Stimulated activated CD8-positive, alpha-beta memory T cell treated with anti-CD3 and anti-CD28 coated beads, Interleukin-4, amount 100 ng/mL, for 48 hours (primary cell): ENCODE measurements around the gene LMO2.
"Not testable (repeated sequence)": the region's sequence is repeated elsewhere in the genome, so short reads cannot be mapped to it uniquely, and the experiment has no call there.

ENCODE experiments used
- DNase-seq: peaks from one replicate; pipeline ENCODE4 v3.0.0-alpha.2; 2020

Gene LMO2

DNA sequence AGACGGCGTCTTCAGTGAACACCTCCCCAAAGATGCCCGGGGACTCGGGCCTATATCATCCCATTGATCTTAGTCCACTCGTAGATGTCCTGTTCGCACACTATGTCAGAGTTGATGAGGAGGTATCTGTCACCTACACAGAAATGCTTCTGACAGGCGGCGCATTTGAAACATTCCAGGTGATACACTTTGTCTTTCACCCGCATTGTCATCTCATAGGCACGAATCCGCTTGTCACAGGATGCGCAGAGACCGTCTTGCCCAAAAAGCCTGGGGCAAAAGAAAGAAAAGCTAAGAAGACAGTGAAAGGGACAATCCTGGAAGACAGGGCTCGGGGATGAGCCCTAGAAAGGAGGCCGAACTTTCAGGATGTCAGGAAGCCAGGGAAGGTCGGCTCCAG is 32.6 kb downstream of the LMO2 start:
- DNase-seq = no peak

DNA sequence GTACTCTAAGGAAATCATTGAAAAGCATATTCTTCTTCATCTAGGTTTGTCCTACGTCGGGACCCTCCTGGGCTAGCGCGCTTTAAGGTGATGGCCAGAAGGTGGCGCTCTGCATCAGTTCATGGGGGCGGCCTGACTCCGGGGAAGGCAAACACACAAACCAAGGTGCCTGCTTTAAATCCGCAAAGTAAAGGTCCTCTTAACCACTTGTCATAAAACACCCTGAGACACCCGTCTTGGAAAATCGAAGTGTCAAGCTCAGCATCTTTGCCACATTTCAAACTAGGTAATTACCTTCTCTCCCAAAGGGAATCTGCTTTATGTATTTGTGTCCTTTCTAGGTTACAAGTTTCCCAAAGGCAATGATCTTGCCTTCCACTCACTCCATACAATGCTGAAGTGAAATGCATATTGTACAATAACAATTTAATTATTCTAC is 33.9 kb downstream of the LMO2 start:
- peak; percentile 89 for DNase-seq

DNA sequence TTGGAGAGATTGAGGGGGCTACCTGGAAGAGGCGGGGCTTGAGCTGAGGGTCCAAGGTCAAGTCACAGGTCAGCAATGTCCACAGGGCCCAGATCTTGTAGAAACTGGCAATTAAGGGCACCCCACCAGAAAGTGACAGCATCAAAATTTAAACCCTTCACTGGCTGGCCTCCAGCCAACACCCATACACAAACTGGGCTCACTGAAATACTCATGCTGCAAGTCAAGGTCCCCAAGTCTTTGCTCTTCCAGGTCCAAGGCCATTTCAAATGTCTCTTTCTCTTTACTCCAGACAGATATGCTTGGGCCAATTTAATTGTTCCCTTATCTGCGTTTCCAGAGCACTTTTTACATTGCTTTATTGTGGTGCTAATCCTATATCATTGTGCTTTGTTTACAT is 36.4 kb downstream of the LMO2 start:
- no peak for DNase-seq

DNA sequence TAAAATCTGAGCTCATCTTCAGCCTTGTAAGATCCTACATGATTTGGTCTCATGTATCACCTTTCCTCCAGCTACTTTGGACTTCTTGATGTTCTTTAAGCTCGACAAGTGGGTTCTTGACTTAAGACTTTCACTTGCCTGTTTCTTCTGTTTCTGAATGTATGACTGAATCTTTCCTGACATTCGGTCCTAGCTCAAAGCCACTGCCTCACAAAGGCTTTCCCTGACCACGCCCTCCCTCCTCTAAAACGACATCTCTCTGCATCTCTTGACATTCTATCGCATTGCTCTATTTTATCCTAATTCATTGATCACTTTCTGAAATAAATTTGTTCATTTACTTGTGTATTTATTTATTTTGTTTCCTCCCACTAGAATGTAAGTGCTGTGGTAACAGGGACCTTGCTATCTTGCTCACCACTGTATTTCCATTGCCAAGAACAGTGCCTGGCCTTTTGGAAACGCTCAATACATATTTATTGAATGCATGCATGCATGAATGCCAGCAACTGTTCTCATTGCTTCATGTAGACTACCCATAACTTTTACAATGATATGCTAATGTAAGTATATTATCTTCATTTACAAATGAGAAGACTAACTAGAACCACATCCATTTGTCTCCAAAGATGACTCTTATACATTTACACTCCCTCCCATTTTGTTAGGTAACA is 43.0 kb downstream of the LMO2 start:
- DNase-seq = no peak

DNA sequence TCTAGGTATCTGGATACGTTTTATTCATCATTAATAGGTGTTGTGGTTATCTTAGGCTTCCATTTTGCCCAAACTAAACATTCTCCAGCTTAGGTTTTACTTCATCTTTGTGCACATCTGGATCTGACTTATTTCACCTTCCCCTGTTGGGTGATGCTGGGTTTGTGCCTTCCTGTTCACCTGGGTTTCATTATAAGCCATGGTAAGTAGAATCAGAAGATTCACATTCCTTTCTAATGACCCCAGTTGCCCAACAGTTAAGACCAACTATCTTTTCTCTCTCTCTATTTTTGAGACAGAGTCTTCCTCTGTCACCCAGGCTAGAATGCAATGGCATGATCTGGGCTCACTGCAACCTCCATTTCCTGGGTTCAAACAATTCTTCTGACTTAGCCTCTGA is 44.6 kb downstream of the LMO2 start:
- DNase-seq = no peak

DNA sequence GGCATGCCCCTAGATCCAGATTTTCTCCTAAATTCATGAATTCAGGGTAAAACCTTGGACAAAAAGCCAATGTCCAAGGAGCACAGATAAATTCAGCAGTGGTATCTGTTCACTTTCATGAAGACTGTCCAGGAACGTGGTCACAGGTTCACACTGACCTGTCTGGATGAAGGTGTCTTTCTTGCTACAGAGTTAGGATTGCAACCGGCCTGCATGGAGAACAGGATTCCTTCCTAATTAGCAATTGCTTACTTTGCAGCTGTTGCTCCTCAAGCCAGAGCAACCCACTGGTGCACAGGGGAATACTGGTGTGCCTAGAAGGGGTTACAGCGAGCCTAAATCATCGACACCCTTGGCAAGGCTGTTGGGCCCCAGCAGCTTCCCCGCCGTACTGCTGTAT is 47.6 kb downstream of the LMO2 start:
- no peak for DNase-seq

DNA sequence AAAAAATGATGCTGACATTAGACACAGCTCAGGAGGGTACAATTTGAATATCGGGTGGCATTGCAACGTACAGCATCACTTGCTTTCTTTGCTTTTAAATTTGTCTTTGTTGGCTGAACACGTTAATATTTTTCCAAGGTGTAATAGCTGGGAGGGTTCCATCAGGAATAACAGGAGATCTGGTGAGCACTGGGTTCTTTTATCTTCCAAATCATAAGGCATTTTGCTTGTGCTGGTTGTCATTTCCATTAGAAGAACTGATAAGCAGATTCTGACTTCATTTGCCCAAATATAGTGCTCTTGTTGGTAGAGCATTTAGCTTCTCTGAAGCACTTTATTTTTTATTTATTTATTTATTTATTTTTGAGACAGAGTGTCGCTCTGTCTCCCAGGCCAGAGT is 48.9 kb downstream of the LMO2 start:
- DNase-seq = no peak

DNA sequence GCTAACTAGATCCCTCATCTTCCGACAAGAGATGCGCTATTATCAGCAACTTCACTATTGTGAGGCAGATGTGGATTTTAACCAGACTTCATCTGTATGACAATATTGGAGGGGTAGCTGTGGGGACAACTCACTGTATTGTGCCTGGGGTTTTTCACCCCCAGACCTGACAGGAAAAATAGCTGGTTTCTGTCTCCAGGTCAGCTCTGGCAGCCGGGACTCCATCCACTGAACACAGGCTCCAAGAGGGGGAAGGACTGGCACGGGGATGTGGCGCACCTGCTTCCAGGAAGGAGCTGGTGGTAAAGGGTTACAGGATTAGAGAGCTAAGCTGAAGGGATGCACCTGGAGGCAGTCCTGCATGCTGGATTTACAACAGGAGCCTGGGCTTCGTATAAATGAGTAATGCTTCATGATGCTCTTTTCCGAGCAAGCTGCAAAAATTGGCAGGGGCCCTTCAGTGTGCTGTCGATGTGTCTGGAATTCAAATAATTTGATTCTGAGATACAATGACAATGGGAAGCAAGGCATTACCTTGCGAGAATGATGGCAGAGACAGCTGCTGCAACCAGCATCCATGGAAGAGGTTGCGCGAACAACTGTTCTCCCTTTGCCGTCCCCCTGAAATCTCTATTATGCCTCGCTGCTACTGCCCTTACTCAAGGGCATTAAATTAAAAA is 49.5 kb downstream of the LMO2 start:
- DNase-seq = no peak

DNA sequence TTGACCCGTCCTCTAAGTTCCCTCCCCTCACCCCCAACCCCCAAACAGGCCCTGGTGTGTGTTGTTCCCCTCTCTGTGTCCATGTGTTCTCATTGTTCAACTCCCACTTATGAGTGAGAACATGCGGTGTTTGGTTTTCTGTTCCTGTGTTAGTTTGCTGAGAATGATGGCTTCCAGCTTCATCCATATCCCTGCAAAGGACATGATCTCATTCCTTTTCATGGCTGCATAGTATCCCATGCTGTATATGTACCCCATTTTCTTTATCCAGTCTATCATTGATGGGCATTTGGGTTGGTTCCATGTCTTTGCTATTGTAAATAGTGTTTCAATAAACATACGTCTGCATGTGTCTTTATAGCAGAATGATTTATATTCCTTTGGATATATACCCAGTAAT is 53.6 kb downstream of the LMO2 start:
- DNase-seq = not testable (repeated sequence)

DNA sequence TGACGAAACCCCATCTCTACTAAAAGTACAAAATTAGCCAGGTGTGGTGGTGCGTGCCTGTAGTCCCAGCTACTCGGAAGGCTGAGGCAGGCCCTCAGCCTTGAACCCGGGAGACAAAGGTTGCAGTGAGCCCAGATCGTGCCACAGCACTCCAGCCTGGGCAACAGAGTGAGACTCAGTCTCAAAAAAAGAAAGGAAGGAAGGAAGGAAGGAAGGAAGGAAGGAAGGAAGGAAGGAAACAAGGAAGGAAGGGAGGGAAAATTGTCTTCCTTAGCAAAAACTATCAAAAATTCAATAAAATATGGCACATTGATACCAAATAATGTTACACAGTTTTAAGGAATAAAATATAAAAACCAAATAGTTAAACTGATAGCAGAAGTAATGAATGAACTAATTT is 54.5 kb downstream of the LMO2 start:
- not testable (repeated sequence) for DNase-seq

DNA sequence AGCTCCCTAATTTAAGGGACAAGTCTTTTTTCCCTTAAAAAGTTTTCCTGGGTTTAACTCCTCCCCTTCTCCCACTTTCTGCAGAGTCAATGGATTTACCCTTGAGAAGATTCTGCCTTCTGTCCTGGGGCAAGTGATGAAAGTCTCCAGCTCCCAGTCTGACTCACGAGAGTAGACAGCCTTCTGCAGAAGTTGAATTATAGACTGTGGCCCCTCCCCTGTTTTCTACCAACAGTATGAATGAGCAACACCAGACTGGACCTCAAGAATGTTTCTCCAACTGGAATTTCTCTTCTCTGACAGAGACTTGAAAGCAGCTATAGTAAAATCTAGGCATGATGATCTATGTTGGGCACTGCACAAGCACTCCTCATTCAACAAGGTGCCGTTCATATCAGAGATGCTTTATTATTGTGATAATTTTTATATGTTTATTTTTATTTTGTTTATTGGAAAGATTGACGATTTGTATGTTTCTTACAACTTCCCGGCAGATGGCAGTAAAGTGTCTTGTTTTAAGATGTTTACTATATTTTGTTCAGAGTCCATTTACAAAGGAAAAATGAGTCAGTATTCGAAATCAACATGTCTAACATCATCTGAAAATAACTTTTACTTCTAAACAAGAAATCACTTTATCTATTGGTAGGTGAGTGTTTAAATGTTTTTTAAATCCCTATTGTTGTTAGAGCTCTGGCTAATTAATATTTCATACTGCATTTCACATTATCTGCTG is 56.6 kb downstream of the LMO2 start:
- DNase-seq = no peak

DNA sequence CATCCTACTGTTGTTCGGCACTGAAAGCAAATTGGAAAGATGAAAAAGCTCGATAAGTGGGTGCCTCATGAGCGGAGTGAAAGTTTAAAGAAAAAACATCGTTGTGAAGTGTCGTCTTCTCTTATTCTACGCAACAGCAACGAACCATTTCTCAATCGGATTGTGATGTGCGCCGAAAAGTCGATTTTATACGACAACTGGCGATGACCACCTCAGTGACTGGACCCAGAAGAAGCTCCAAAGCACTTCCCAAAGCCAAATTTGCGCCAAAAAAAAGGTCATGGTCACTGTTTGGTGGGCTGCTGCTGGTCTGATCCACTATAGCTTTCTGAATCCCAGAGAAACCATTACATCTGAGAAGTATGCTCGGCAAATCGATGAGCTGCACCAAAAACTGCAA is 59.2 kb downstream of the LMO2 start:
- no peak for DNase-seq

DNA sequence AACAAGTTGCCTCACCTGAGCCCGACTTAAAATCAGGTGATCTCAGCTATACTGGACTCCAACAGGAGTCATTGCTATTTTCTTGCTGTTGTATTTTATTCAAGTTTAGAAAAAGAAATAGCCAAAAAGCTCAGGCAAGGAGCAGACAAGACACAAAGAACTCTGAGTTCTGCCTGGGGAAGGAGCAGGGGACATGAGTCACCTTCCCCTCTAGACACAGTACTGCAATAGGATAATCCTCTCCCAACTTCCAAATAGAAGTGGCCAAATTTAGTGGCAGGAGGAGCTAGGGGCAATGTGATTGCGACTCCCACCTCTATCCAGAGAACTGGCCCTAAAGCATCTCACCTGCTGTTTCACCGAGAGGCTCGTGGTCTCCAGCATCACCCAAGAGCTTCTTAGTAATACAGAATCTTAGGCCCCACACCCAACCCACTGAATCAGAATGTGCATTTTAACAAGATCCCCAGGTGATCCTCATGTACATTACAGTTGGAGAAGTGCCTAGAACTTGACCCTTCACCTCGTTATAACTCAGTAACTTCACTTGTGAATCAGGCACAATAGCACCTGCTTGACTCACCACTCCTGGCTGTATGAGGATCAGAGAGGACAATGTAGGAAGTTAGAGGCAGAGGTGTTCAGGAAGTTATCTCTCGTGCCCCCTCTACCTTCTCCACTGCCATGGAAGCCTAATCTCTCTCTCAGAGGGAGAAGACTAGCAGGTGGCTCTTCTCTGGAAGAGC is 60.8 kb downstream of the LMO2 start:
- DNase-seq = no peak

DNA sequence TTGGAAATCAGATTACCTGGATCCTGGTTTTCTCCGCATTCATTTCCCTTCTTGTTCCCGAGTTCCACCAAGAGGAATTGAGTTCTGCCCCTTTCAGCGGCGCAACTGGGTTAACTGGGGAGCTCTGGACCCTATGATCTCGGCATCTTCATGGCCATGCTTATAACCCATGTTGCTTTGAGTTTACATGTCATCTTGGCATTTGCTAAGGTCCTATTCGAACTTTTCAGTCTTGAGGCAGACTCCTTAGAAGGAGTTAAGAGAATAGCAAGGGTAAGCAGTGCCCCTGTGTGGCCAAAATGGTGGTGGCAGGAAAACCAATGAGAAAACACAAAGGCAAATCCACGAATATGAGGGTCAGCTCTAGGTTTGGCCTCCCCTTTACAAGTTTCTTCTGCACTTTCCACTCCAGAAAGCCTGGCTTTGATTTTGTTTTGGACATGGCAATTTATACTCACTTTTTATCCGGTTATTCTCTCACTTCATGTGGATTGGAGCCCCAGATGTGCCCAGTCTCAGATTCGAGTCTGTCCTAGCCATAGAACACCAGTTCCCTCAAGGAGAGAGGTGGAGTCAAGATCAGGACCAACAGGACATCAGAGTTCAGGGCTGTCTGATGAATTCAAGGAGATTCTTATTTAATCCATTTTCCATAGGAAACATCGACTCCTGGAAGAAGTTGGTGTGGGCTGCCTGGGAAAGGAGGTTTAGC is 62.3 kb downstream of the LMO2 start:
- DNase-seq = peak; percentile 73

DNA sequence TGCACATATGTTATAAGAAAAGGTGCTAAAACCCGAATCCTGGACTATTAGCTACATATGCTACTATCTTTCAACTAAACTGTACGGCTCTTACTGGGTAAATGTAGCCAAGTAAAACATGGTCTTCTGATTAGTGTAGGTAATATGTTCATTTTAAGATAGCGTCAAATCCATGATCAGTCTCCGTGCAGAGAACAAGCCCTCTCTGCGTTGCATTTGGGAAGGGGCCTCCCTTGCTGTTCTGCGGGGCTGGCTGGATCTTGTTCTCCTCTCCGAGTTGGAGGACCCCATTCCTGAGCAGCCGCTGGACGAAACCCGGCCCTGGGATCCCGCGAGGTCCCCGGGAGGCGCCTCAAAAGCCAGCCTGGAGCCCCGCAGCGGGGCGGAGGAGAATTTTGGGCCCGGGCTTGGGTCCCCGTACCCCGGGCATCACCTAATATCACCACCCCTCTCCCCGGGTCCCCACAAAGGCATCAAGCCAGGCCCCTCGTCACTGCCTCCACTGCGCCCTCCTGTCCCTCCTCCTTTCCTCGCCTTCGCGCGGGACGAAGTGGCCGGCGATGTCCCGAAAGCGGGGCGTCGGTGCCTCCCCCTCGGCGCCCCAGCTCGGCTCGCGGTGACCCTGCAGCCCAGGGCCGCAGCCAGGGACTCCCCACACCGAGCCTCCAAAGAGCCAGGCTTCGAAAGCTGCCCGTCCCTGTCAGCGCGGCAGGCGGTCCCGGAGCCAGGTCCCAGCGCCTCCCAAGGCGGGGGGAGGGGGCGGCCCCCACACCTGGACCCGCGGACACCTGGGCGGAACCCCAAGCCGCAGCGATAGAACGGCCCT is 63.1 kb downstream of the LMO2 start:
- no peak for DNase-seq

DNA sequence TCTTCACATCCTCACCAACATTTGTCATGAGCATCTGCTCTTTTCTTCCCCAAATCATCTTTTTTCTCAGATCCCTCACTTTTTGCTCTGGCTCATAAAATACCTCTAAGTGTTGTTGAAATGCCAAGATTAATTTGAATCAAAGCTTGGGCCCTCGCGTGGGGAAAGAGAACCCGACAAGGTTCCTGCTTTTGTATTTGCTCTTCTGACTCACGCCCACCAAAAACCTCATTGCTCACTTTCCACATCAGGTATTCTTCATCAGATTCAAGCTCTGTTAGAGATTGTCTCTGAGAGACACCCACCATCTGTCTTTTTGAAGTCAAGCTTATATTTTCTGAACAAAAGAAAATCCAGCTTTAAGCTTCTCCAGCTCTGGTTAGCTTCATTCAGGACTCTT is 64.7 kb downstream of the LMO2 start:
- no peak for DNase-seq

DNA sequence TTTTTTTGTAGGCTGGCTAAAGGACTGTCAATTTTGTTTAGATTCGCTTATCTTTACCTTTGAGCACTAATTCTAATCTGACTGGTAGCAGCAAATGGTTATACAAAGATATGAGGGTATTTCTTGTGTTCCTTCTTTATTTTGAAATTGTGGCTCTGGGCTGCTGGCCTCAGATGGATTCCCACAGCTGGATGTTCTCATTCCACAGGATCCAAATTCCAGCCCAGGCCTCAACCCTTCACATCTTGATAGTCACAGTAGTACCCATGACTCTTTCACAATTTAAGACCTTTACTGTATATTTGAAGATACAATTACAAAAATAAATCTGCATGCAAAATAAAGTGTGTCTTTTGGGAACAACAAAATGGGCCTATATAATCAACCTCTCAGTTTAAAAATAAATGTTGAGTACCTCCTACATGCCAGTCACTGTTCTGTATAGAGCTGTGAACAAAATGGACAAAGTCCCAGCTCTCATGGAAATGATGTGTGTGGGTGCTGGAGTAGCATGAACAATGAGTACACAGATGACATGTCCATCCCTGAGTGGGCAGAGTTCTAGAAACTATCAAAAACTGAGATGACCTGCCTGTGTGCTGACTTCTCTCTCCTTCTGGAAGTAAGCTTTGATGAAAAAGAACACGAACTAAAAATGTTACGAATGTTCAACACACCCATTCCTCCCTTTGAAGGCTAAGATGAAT is 65.9 kb downstream of the LMO2 start:
- DNase-seq = no peak

DNA sequence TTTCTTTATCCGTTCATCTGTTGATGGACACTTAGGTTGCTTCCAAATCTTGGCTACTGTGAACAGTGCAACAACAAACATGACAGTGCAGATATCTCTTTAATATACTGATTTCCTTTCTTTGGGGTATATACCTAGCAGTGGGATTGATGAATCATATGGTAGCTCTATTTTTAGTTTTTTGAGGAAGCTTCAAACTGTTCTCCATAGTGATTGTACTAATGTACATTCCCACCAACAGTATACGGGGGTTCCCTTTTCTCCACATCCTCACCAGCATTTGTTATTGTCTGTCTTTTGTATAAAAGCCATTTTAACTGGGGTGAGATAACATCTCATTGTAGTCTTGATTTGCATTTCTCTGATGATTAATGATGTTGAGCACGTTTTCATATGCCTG is 68.9 kb downstream of the LMO2 start:
- not testable (repeated sequence) for DNase-seq

DNA sequence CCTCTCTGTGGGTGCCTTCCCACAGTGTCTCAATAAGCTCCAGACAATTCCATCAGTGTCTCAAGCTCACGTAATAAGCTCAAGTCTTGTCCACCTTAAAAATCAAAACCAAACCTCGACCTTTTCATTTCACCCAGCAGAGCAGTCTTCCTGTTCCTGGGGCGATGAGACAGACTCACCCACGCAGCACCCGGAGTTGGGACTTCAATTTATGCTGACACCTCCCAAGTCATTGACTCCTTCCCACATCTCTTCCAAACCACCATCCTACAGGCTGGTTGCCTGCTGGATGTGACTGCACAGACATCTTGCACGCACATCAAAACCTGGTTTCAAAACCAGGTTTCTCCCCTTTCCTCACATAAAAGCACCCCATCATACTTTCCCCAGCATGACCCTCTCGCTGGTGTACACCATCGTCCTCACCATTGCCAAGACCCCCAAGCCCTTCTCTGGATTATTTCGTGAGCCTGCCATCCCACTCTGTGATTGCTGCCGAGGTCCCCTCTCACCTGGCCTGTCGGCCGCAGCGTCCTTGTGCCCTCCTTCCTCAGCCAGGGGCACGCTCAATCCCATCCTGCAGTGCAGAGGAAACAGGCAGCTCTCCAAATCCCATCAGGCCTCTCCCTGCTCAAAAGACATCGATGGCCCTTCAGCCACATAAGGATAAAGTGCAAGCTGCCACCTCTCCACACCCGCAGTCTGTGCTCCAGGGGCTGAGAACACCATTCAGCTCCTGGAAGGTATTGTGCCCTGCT is 72.4 kb downstream of the LMO2 start:
- no peak for DNase-seq
